Esophagus squamous epithelium (tissue), 4 donors: ENCODE results near the gene B3GNT3.

Experiments used
- CTCF ChIP-seq, 6 experiments: fragments of 450-650 bp in 4 of 6; fragments of 200-600 bp in 2 of 6; sonication (generic) in 2 of 6; IDR thresholded peaks; one replicate each; pipeline ENCODE4 v1.5.1; 2016 to 2019; ENCODE audit warnings: antibody characterized with exemption in 6 of 6, mild to moderate bottlenecking in 4 of 6, moderate library complexity in 4 of 6
- POLR2A ChIP-seq, 4 donors: fragments of 450-650 bp; IDR thresholded peaks; one replicate each; pipeline ENCODE4 v1.6.1; 2017; ENCODE audit warnings: antibody characterized with exemption in 4 of 4, mild to moderate bottlenecking in 4 of 4, moderate library complexity in 3 of 4

DNA sequence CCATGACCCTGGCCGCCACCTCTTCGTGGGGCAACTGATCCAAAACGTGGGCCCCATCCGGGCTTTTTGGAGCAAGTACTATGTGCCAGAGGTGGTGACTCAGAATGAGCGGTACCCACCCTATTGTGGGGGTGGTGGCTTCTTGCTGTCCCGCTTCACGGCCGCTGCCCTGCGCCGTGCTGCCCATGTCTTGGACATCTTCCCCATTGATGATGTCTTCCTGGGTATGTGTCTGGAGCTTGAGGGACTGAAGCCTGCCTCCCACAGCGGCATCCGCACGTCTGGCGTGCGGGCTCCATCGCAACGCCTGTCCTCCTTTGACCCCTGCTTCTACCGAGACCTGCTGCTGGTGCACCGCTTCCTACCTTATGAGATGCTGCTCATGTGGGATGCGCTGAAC lies 16.7 kb downstream of the B3GNT3 start:
- no peak for TF ChIP-seq CTCF (IDR thresholded peaks at IDR 0.05)
- no peak for TF ChIP-seq POLR2A (IDR thresholded peaks at IDR 0.05)
